ENCODE data around the gene REPIN1.

DNA sequence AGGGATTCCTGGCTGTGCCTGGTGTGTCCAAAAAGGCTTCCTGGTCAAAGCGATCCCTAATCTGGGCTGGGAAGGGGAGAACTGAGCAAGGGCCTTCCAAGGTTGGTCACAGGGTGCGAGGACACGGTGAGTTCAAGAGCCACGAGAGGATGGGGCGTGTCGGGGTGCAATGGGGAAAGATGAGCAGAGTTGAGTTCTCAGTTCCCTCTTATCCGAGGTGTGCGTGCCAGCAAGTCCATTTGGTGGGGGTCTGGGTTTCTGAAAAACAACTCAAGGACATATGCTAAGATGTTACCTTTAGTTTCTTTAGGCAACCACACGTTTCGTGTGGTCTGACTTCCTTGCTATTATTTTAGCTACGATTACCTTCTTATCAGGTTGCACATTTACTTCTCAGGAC is 11.8 kb downstream of the REPIN1 start:
- TF ChIP-seq, protein P1, sequence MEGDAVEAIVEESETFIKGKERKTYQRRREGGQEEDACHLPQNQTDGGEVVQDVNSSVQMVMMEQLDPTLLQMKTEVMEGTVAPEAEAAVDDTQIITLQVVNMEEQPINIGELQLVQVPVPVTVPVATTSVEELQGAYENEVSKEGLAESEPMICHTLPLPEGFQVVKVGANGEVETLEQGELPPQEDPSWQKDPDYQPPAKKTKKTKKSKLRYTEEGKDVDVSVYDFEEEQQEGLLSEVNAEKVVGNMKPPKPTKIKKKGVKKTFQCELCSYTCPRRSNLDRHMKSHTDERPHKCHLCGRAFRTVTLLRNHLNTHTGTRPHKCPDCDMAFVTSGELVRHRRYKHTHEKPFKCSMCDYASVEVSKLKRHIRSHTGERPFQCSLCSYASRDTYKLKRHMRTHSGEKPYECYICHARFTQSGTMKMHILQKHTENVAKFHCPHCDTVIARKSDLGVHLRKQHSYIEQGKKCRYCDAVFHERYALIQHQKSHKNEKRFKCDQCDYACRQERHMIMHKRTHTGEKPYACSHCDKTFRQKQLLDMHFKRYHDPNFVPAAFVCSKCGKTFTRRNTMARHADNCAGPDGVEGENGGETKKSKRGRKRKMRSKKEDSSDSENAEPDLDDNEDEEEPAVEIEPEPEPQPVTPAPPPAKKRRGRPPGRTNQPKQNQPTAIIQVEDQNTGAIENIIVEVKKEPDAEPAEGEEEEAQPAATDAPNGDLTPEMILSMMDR (IDR thresholded peaks at IDR 0.05 in 8 of 11, conservative IDR thresholded peaks at IDR 0.05 in 3 of 11): no peak
- no peak for TF ChIP-seq POLR2AphosphoS5 (IDR thresholded peaks at IDR 0.05)

Measured in spleen (tissue), 7 donors.